Activated T-cell treated with anti-CD3 and anti-CD28 coated beads, Interleukin-2, amount 50 U/mL, for 4 hours (primary cell): ENCODE data around the gene PRTN3. TPM values are rescaled to one million over a fixed set of nuclear protein-coding genes. Genes with fewer than 3 reads are reported as not detected.
A peak's percentile ranks its signal among the peaks of the same experiment; 100 is the strongest.
"Not testable (repeated sequence)": the region's sequence is repeated elsewhere in the genome, so short reads cannot be mapped to it uniquely, and the experiment has no call there.

ENCODE experiments used
- ATAC-seq, 2 donors: fragments of 200-7000 bp; cut with Tn5 transposase; one replicate each; pipeline ENCODE4 v1.10.0; 2021
- DNase-seq: peaks from one replicate; pipeline ENCODE4 v3.0.0-alpha.2; 2020
- H3K27me3 Mint-ChIP-seq: one replicate; pipeline ENCODE4 v1.8.0; 2021; ENCODE audit warnings: low read depth, mixed read lengths
- H3K36me3 Mint-ChIP-seq: one replicate; pipeline ENCODE4 v1.8.0; 2022; ENCODE audit warnings: mixed read lengths; ENCODE audit not compliant: insufficient read depth
- H3K4me1 Mint-ChIP-seq: one replicate; pipeline ENCODE4 v1.8.0; 2021; ENCODE audit warnings: low read depth, mixed read lengths
- H3K4me3 Mint-ChIP-seq: one replicate; pipeline ENCODE4 v1.8.0; 2021; ENCODE audit warnings: mild to moderate bottlenecking, moderate library complexity, mixed read lengths
- H3K9me3 Mint-ChIP-seq: one replicate; pipeline ENCODE4 v1.8.0; 2021; ENCODE audit warnings: mixed read lengths
- total RNA-seq, 3 donors: library from RNA; stranded (reverse); gene quantifications; one replicate each; pipeline ENCODE4 v1.2.1, GENCODE V29; 2021

PRTN3 gene
- total RNA-seq, 3 donors from 2014 or later: not detected

GRCh38 chr19:870963-871401, 30.2 kb downstream of the PRTN3 start:
- DNase-seq (no peak), ATAC-seq (no peak)
- no peaks in the 10 kb centered on the region for H3K9me3 Mint-ChIP-seq
- H3K4me1 Mint-ChIP-seq: peaks cover 12% of the 10 kb centered on the region
- H3K27me3 Mint-ChIP-seq: no peaks in the 10 kb centered on the region
- peaks cover 13% of the 10 kb centered on the region for H3K36me3 Mint-ChIP-seq
- H3K4me3 Mint-ChIP-seq: no peak overlapping the region

- H3K9me3 Mint-ChIP-seq: no peaks in the 10 kb centered on the region
- H3K36me3 Mint-ChIP-seq: peaks cover 13% of the 10 kb centered on the region
- H3K27me3 Mint-ChIP-seq: no peaks in the 10 kb centered on the region
- H3K4me3 Mint-ChIP-seq: no peak overlapping the region
- ATAC-seq: peak in 1 of 2 donors; percentile 20
- peaks cover 12% of the 10 kb centered on the region for H3K4me1 Mint-ChIP-seq
- DNase-seq: no peak
These were observed 30.9 kb downstream of the PRTN3 start for GRCh38 chr19:871446-872265.

- H3K4me1 Mint-ChIP-seq: peaks cover 12% of the 10 kb centered on the region
- DNase-seq (peak; percentile 60), ATAC-seq (peak; percentile 77 to 78)
- no peaks in the 10 kb centered on the region for H3K9me3 Mint-ChIP-seq
- no peaks in the 10 kb centered on the region for H3K27me3 Mint-ChIP-seq
- peak overlapping the region; percentile 64 for H3K4me3 Mint-ChIP-seq
- peaks cover 13% of the 10 kb centered on the region for H3K36me3 Mint-ChIP-seq
These were observed 31.6 kb downstream of the PRTN3 start for GRCh38 chr19:872266-872951.

- DNase-seq (peak; percentile 52), ATAC-seq (peak; percentile 64 to 81)
- H3K4me1 Mint-ChIP-seq: peaks cover 12% of the 10 kb centered on the region
- no peaks in the 10 kb centered on the region for H3K27me3 Mint-ChIP-seq
- no peaks in the 10 kb centered on the region for H3K9me3 Mint-ChIP-seq
- H3K4me3 Mint-ChIP-seq: no peak overlapping the region
- H3K36me3 Mint-ChIP-seq: peaks cover 13% of the 10 kb centered on the region
These were observed 32.3 kb downstream of the PRTN3 start for GRCh38 chr19:873084-873483.

GRCh38 chr19:873561-874041, 32.8 kb downstream of the PRTN3 start:
- ATAC-seq (no peak), DNase-seq (no peak)
- peaks cover 11% of the 10 kb centered on the region for H3K36me3 Mint-ChIP-seq
- H3K9me3 Mint-ChIP-seq: no peaks in the 10 kb centered on the region
- no peak overlapping the region for H3K4me3 Mint-ChIP-seq
- H3K4me1 Mint-ChIP-seq: peaks cover 12% of the 10 kb centered on the region
- H3K27me3 Mint-ChIP-seq: no peaks in the 10 kb centered on the region

GRCh38 chr19:875265-875879, 34.6 kb downstream of the PRTN3 start:
- H3K36me3 Mint-ChIP-seq: peaks cover 3% of the 10 kb centered on the region
- no peaks in the 10 kb centered on the region for H3K9me3 Mint-ChIP-seq
- H3K4me1 Mint-ChIP-seq: peaks cover 10% of the 10 kb centered on the region
- DNase-seq (no peak), ATAC-seq (no peak)
- H3K27me3 Mint-ChIP-seq: no peaks in the 10 kb centered on the region
- no peak overlapping the region for H3K4me3 Mint-ChIP-seq

- Mint-ChIP-seq H3K4me3 (no peak overlapping the region), H3K9me3 (no peaks in the 10 kb centered on the region), H3K27me3 (no peaks in the 10 kb centered on the region), H3K36me3 (peaks cover 2% of the 10 kb centered on the region), H3K4me1 (peaks cover 10% of the 10 kb centered on the region)
- DNase-seq: no peak
- no peak for ATAC-seq
These were observed 35.3 kb downstream of the PRTN3 start for GRCh38 chr19:876089-876488.

GRCh38 chr19:876780-877314, 36.0 kb downstream of the PRTN3 start:
- H3K4me1 Mint-ChIP-seq: peaks cover 8% of the 10 kb centered on the region
- no peaks in the 10 kb centered on the region for H3K36me3 Mint-ChIP-seq
- no peak overlapping the region for H3K4me3 Mint-ChIP-seq
- ATAC-seq (no peak), DNase-seq (no peak)
- H3K27me3 Mint-ChIP-seq: no peaks in the 10 kb centered on the region
- H3K9me3 Mint-ChIP-seq: no peaks in the 10 kb centered on the region

GRCh38 chr19:877992-878660, 37.3 kb downstream of the PRTN3 start:
- H3K36me3 Mint-ChIP-seq, H3K4me3 Mint-ChIP-seq, H3K9me3 Mint-ChIP-seq, H3K27me3 Mint-ChIP-seq, ATAC-seq, DNase-seq, H3K4me1 Mint-ChIP-seq: not testable (repeated sequence)

GRCh38 chr19:878751-879561, 38.2 kb downstream of the PRTN3 start:
- not testable (repeated sequence) for ATAC-seq, H3K36me3 Mint-ChIP-seq, H3K4me3 Mint-ChIP-seq, DNase-seq, H3K4me1 Mint-ChIP-seq, H3K27me3 Mint-ChIP-seq, H3K9me3 Mint-ChIP-seq

- H3K27me3 Mint-ChIP-seq: no peaks in the 10 kb centered on the region
- no peaks in the 10 kb centered on the region for H3K9me3 Mint-ChIP-seq
- no peak for ATAC-seq
- no peaks in the 10 kb centered on the region for H3K4me1 Mint-ChIP-seq
- no peak overlapping the region for H3K4me3 Mint-ChIP-seq
- DNase-seq: no peak
- H3K36me3 Mint-ChIP-seq: no peaks in the 10 kb centered on the region
These were observed 39.1 kb downstream of the PRTN3 start for GRCh38 chr19:879711-880438.

- Mint-ChIP-seq H3K36me3 (no peaks in the 10 kb centered on the region), H3K9me3 (no peaks in the 10 kb centered on the region), H3K27me3 (no peaks in the 10 kb centered on the region), H3K4me3 (no peak overlapping the region), H3K4me1 (no peaks in the 10 kb centered on the region)
- no peak for ATAC-seq
- no peak for DNase-seq
These were observed 40.7 kb downstream of the PRTN3 start for GRCh38 chr19:881385-882071.
